SK-N-SH treated with all-trans-retinoic acid at 6 μM for 48 hours (cell line): ENCODE measurements around the gene AMER2.

ENCODE experiments used
- CSDC2 ChIP-seq: fragments of 250-450 bp; sonication (Bioruptor Pico); IDR thresholded peaks from 2 replicates; pipeline ENCODE4 v1.5.0; 2020; ENCODE audit warnings: mild to moderate bottlenecking, moderate library complexity
- GLIS3 ChIP-seq: fragments of 250-450 bp; sonication (Bioruptor Pico); IDR thresholded peaks from 2 replicates; pipeline ENCODE4 v1.5.0; 2020; ENCODE audit warnings: mild to moderate bottlenecking, moderate library complexity
- OSR1 ChIP-seq: fragments of 250-450 bp; sonication (Bioruptor Pico); IDR thresholded peaks from 2 replicates; pipeline ENCODE4 v1.8.0; 2022; ENCODE audit warnings: moderate library complexity, mild to moderate bottlenecking, inconsistent platforms
- PPARA ChIP-seq: fragments of 250-450 bp; sonication (Bioruptor Pico); IDR thresholded peaks from 2 replicates; pipeline ENCODE4 v1.5.0; 2020; ENCODE audit warnings: mild to moderate bottlenecking, borderline replicate concordance
- RARB ChIP-seq: fragments of 250-450 bp; sonication (Bioruptor Pico); IDR thresholded peaks from 2 replicates; pipeline ENCODE4 v1.8.0; 2021; ENCODE audit warnings: mild to moderate bottlenecking, moderate library complexity
- TCF4 ChIP-seq: fragments of 250-450 bp; sonication (Bioruptor Pico); IDR thresholded peaks from 2 replicates; pipeline ENCODE4 v1.8.0; 2021; ENCODE audit warnings: mild to moderate bottlenecking, moderate library complexity, borderline replicate concordance
- TF ChIP-seq, protein P1 (sequence below): fragments of 250-450 bp; sonication (Bioruptor Pico); IDR thresholded peaks from 2 replicates; pipeline ENCODE4 v1.5.1; 2020; ENCODE audit warnings: low read depth, mild to moderate bottlenecking, moderate library complexity
- TF ChIP-seq, protein P2 (sequence below): fragments of 250-450 bp; sonication (Bioruptor Pico); IDR thresholded peaks from 2 replicates; pipeline ENCODE4 v1.5.0; 2020; ENCODE audit warnings: mild to moderate bottlenecking, moderate library complexity

DNA sequence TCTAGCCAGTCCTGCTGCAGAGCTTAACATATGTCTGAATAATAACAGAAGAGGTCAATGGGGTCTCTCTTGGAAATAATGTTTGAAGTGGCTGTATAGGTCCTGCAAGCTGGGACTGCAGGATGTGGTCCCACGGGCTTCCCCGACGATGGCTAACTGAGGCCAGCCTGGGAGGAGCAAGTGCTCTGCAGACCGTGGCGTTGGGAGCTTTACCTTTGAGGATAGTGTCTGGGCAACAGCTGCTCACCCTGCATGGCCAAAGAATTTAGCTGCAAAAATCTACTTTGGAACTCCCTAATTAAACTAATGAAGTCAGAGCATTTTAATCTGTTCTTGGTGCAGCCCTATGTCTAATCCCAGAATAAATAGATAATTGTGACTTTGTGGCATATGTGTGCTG, 18.2 kb upstream of the AMER2 start:
- TF ChIP-seq GLIS3 = no peak
- TF ChIP-seq, protein P1, sequence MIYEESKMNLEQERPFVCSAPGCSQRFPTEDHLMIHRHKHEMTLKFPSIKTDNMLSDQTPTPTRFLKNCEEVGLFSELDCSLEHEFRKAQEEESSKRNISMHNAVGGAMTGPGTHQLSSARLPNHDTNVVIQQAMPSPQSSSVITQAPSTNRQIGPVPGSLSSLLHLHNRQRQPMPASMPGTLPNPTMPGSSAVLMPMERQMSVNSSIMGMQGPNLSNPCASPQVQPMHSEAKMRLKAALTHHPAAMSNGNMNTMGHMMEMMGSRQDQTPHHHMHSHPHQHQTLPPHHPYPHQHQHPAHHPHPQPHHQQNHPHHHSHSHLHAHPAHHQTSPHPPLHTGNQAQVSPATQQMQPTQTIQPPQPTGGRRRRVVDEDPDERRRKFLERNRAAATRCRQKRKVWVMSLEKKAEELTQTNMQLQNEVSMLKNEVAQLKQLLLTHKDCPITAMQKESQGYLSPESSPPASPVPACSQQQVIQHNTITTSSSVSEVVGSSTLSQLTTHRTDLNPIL (CRISPR knock-in tag) = no peak
- TF ChIP-seq CSDC2 (CRISPR knock-in tag) = no peak
- no peak for TF ChIP-seq TCF4 (CRISPR knock-in tag)
- no peak for TF ChIP-seq RARB
- TF ChIP-seq OSR1 (CRISPR knock-in tag) = no peak
- TF ChIP-seq, protein P2, sequence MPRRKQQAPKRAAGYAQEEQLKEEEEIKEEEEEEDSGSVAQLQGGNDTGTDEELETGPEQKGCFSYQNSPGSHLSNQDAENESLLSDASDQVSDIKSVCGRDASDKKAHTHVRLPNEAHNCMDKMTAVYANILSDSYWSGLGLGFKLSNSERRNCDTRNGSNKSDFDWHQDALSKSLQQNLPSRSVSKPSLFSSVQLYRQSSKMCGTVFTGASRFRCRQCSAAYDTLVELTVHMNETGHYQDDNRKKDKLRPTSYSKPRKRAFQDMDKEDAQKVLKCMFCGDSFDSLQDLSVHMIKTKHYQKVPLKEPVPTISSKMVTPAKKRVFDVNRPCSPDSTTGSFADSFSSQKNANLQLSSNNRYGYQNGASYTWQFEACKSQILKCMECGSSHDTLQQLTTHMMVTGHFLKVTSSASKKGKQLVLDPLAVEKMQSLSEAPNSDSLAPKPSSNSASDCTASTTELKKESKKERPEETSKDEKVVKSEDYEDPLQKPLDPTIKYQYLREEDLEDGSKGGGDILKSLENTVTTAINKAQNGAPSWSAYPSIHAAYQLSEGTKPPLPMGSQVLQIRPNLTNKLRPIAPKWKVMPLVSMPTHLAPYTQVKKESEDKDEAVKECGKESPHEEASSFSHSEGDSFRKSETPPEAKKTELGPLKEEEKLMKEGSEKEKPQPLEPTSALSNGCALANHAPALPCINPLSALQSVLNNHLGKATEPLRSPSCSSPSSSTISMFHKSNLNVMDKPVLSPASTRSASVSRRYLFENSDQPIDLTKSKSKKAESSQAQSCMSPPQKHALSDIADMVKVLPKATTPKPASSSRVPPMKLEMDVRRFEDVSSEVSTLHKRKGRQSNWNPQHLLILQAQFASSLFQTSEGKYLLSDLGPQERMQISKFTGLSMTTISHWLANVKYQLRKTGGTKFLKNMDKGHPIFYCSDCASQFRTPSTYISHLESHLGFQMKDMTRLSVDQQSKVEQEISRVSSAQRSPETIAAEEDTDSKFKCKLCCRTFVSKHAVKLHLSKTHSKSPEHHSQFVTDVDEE (CRISPR knock-in tag) = no peak
- TF ChIP-seq PPARA (CRISPR knock-in tag) = no peak
